IMR-90 (cell line): ENCODE data around the gene KRT16.

Source experiments
- CTCF ChIP-seq: conservative IDR thresholded peaks from 2 replicates; pipeline ENCODE4 v1.5.1; 2012; ENCODE audit warnings: mild to moderate bottlenecking, low read depth, low read length, improper control_type of control experiment
- POLR2A ChIP-seq: IDR thresholded peaks from 2 replicates; pipeline ENCODE4 v1.6.1; 2012; ENCODE audit warnings: mild to moderate bottlenecking, low read depth, low read length

DNA sequence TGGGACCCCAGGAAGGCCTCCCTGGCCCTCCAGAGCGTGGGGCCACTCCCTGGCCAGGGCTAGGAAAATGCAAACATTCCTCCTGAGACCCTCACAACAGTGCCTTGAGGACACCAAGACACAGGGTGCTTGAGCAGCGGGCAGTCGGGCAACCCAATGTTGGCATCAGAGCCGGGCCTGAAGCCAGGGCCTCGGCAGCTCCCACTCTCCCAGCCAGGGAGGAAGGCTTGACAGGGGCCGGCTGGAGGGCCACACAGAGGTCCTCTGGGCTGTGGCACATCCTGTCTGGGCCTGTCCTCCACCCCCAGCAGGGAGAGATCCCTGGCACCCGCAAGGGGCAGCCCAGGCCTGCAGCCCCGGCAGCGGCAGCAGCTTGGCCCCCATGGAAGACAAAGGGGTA lies 24.1 kb upstream of the KRT16 start:
- TF ChIP-seq POLR2A (no peak), CTCF (no peak)
